ENCODE measurements around the gene FCRL4.
"Not testable (repeated sequence)": the region's sequence is repeated elsewhere in the genome, so short reads cannot be mapped to it uniquely, and the experiment has no call there.

FCRL4 gene

DNA sequence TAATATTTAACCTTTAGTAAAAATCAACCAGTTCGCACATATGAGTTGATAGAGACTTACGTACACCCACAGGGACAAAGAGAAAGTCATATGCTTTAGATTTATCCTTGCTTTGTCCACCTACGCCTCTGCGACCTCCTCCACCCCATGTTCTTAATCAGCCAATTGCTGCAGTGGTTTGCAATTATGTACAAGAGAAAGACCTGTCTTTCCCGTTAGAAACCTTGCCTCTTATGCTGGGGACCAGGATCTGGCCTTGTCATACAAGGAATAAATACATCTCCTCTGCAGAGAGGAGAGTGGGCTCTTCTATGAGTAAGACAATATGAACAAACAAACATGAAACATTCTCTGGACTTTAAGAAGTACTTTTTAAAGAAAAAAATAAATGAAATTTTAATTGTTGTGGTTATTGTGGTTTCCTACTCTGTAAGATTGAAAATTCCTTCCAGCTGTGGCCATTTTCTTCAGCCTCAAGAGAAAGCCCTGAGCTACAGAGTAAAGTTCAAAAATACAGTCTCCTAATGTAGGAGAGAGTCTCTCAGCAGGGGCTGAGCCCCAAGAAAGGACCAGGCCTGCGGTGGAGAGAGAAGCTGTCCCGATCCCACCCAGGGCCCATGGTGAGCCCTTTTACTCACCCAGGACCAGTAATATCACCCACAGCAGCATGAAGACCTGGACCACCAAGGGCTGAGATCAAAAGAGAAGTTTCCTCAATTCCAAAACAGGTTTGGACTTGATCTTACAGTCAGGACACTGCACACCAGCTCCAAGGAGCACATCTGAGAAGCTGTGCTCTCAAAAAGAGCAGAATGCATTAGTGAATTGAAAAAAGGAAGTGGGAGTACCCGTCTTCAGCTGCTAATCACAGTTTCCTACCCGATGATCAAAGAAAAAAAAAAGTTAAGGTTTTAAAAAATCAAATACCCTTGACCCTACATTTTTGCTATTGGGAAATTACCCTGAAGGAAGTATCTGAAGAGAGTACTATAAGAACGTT is 45.9 kb downstream of the FCRL4 start, which contains the start of gene FCRL5:
TSS of gene FCRL5 (minus strand) at position 822 of the 1,000 bp plus-strand sequence. CDS start at position 669, 153 bp downstream.
- no peak for DNase-seq (ENCODE audit: low spot score)

DNA sequence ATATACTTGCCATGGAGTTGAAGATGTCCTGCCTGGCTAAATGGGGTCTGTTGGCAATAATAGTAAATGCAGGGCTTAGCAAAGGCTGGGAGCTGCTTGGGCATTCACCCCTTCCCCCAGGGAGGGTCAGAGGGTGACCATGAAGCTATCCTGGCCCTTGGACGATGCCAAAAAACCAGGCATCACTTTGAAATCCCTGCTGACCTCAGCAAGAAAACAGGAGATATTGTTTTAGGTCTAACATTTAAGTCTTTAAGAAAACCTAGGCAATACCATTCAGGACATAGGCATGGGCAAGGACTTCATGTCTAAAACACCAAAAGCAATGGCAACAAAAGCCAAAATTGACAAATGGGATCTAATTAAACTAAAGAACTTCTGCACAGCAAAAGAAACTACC is 49.8 kb downstream of the FCRL4 start:
- DNase-seq (ENCODE audit: low spot score) = not testable (repeated sequence)

GRCh38 chr1:157542676-157543075 is 55.2 kb downstream of the FCRL4 start:
- DNase-seq (ENCODE audit: low spot score) = no peak

DNA sequence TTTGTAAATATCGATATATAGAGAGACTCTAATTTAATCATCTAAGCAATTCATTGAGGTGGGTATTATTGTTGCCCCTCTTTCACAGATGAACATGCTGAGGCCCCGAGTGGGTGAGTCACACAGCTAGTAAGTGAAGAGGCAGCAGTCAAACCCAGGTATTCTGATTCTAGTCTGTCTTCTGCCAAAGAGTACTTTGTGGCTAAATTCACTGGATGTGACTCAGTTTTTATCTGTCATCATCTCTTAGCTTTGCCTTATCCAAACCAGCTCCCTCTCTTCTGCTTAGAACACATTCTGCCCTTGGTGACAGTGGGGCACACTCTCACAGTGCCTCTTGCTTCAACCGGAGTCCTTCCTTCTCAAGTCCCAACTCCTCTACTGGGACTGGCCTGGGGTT is 57.0 kb downstream of the FCRL4 start:
- DNase-seq (ENCODE audit: low spot score) = no peak

- no peak for DNase-seq (ENCODE audit: low spot score)
These were observed 57.6 kb downstream of the FCRL4 start for GRCh38 chr1:157540160-157540748.

GRCh38 chr1:157539568-157539967 is 58.3 kb downstream of the FCRL4 start:
- no peak for DNase-seq (ENCODE audit: low spot score)

DNA sequence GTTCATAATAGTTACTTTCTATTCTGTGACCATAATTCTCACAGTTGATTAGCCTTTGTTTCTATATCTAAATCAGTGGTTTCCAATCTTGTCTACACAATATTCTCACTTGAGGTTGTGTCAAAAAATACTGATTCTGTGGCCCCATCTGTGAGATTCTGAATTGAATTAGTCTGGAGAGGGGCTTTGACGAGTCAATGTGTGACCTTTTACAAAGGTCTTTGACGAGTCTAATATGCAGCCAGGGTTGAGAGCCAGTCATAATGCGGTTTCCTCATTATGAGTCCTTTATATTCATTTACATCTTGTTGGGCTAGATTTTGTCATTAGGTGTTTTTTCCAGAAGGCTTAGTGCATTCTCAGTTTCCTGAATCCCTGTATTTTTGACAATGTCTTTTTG is 65.3 kb downstream of the FCRL4 start:
- no peak for DNase-seq (ENCODE audit: low spot score)

DNA sequence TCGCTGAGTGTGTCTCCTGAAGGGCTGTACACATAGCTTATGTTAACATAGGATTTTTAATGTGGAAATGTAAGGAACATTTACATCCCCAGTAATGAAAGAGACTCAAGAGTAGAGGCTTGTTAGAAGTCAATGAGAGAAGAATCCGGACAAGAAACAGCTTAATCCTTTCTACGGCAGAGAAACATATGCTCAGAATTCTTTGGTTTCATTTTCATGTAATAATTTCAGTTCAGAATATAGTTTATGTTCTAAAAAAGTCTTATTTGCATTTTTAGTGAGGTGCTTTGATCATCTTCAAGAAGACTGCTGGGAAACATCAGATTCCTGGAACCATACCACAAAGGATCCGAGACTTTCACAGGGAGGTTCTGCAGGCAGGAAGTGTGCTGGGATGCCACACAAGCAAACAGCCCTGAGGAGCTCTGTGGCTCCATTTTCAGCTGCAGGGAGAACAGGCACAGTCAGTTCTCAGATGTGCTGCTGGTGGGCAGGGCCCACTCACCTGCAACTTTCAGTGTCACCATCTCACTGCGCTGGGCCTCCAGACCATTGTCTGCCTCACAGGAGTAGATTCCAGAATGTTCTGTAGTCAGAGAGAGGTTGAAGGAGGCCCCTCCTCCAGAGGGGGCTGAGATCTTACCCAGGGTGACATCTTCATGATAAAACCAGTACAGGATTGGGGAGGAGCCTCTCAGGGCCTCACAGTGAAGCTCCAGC is 74.0 kb downstream of the FCRL4 start:
- no peak for DNase-seq (ENCODE audit: low spot score)
